Natural killer cell (primary cell): Measurements from ENCODE around the gene UCN3. TPM values are rescaled to one million over a fixed set of nuclear protein-coding genes. Genes with fewer than 3 reads are reported as not detected.

Experiments
- ATAC-seq, 3 donors: fragments of 150-1000 bp in 2 of 3; fragments of 200-7000 bp in 1 of 3; cut with Tn5 transposase; 1 replicate in 1 of 3; 2 replicates in 2 of 3; pipeline ENCODE4 v1.10.0; 2021; ENCODE audit warnings: mild to moderate bottlenecking in 2 of 3, moderate library complexity in 2 of 3
- DNase-seq, 2 donors: peaks; one replicate each; pipeline versions ENCODE4 v3.0.0 to v3.0.0-alpha.2; 2013 to 2021; ENCODE audit warnings: mixed read lengths in 1 of 2
- H3K27ac ChIP-seq: one replicate; pipeline ENCODE4 v1.5.1; 2013; ENCODE audit warnings: mild to moderate bottlenecking, low read length
- H3K27me3 ChIP-seq: one replicate; pipeline ENCODE4 v1.6.1; 2013; ENCODE audit warnings: low read length; ENCODE audit not compliant: control insufficient read depth, insufficient read depth
- H3K36me3 ChIP-seq: one replicate; pipeline ENCODE4 v1.6.1; 2013; ENCODE audit warnings: low read length; ENCODE audit not compliant: control insufficient read depth, insufficient read depth
- H3K4me1 ChIP-seq: one replicate; pipeline ENCODE4 v1.6.1; 2013; ENCODE audit warnings: low read length; ENCODE audit not compliant: control insufficient read depth, insufficient read depth
- H3K4me3 ChIP-seq: one replicate; pipeline ENCODE4 v1.5.1; 2013; ENCODE audit warnings: low read length
- H3K9me3 ChIP-seq: one replicate; pipeline ENCODE4 v1.6.1; 2013; ENCODE audit warnings: low read length; ENCODE audit not compliant: control insufficient read depth, insufficient read depth
- H3K27ac Mint-ChIP-seq, 2 donors: one replicate each; pipeline ENCODE4 v1.8.0; 2022; ENCODE audit warnings: mild to moderate bottlenecking in 2 of 2, mixed read lengths in 2 of 2, moderate library complexity in 1 of 2
- H3K27me3 Mint-ChIP-seq, 2 donors: one replicate each; pipeline ENCODE4 v1.8.0; 2022; ENCODE audit warnings: low read depth in 2 of 2, mixed read lengths in 2 of 2
- H3K36me3 Mint-ChIP-seq: one replicate; pipeline ENCODE4 v1.8.0; 2022; ENCODE audit warnings: mixed read lengths
- H3K4me1 Mint-ChIP-seq, 2 donors: one replicate each; pipeline ENCODE4 v1.8.0; 2022; ENCODE audit warnings: mixed read lengths in 2 of 2
- H3K4me3 Mint-ChIP-seq: one replicate; pipeline ENCODE4 v1.8.0; 2022; ENCODE audit warnings: mild to moderate bottlenecking, moderate library complexity, mixed read lengths
- H3K9me3 Mint-ChIP-seq, 2 donors: one replicate each; pipeline ENCODE4 v1.8.0; 2022; ENCODE audit warnings: mixed read lengths in 2 of 2
- WGBS: methylation state at CpG from one replicate; pipeline ENCODE4 v1.1.7; 2013; ENCODE audit warnings: missing lambda C conversion rate; ENCODE audit not compliant: insufficient coverage; 5-methylcytosine and 5-hydroxymethylcytosine counted together
- intact Hi-C: fragments of 100-400 bp; cut with micrococcal nuclease; formaldehyde crosslinking; loops from one replicate; pipeline ENCODE4 v1.14.2; 2022
- total RNA-seq, 4 donors: library from RNA; stranded (reverse); fragments of 120-200 nt in 1 of 4; gene quantifications; one replicate each; pipeline versions ENCODE4 v1.2.3 to v1.2.4, GENCODE V29; 2013 to 2022
- TF ChIP-seq, protein P1 (sequence below): fragments of 200-600 bp; IDR thresholded peaks from one replicate; pipeline ENCODE4 v1.8.0; 2022; ENCODE audit warnings: antibody characterized with exemption

Gene UCN3
- total RNA-seq, 3 donors from 2014 or later (not counting 1 experiment from before 2014, with no cell fraction given) = not detected

DNA sequence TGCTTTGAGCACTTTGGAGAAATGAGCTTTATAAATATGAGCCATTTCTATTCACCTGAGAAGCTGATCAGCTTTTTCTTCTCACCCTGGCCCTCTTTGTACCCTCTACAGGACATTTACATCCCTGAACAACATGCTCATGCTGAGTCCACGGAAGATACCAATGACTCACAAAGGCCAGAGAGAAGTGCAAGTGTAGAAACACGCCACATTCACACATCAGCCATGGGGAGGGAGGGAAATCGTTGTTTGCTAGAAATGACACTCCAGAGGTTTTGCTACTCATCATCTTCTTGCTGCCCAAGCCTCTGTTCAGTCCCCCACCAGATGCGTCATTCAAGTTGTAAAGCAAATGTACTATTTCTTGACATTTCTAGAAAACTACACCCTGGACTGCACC is 2.8 kb upstream of the UCN3 start:
- Mint-ChIP-seq H3K27ac (peak overlapping the region in 1 of 2 donors; percentile 42), H3K36me3 (no peaks in the 10 kb centered on the region), H3K9me3 (no peaks in the 10 kb centered on the region), H3K4me1 (peaks cover 6 to 32% of the 10 kb centered on the region in 2 donors), H3K4me3 (no peak overlapping the region), H3K27me3 (peaks cover 0 to 15% of the 10 kb centered on the region in 2 donors)
- 73% methylated on average over 4 of the region's 4 CpGs for WGBS
- Histone ChIP-seq H3K4me1 (no peaks in the 10 kb centered on the region), H3K9me3 (no peaks in the 10 kb centered on the region), H3K4me3 (no peak overlapping the region), H3K27ac (no peak overlapping the region), H3K27me3 (no peaks in the 10 kb centered on the region), H3K36me3 (no peaks in the 10 kb centered on the region)
- intact Hi-C loops = no loop called here
- no peak for DNase-seq
- ATAC-seq = peak in 1 of 3 donors; percentile 64
- TF ChIP-seq, protein P1, sequence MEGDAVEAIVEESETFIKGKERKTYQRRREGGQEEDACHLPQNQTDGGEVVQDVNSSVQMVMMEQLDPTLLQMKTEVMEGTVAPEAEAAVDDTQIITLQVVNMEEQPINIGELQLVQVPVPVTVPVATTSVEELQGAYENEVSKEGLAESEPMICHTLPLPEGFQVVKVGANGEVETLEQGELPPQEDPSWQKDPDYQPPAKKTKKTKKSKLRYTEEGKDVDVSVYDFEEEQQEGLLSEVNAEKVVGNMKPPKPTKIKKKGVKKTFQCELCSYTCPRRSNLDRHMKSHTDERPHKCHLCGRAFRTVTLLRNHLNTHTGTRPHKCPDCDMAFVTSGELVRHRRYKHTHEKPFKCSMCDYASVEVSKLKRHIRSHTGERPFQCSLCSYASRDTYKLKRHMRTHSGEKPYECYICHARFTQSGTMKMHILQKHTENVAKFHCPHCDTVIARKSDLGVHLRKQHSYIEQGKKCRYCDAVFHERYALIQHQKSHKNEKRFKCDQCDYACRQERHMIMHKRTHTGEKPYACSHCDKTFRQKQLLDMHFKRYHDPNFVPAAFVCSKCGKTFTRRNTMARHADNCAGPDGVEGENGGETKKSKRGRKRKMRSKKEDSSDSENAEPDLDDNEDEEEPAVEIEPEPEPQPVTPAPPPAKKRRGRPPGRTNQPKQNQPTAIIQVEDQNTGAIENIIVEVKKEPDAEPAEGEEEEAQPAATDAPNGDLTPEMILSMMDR = no peak

DNA sequence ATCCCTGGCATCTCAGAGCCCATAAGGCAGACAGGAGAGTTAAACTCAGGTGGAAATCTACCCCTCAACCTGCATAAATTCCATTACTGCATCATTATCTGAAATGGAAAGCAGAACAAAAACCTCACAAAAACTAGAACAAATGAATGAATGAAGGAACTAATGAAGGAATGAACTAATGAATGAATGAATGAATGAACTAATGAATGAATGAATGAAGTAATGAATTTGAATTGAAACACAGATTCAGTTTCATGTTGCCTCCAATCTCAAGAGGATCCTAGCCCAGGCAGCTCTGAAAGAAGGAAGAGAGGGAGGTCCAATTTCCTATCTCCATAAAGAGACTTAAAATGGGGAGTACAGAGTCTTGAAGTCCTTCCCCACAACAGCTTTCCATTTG is 1.9 kb upstream of the UCN3 start:
- Mint-ChIP-seq H3K36me3 (no peaks in the 10 kb centered on the region), H3K4me3 (no peak overlapping the region)
- intact Hi-C loops = no loop called here

DNA sequence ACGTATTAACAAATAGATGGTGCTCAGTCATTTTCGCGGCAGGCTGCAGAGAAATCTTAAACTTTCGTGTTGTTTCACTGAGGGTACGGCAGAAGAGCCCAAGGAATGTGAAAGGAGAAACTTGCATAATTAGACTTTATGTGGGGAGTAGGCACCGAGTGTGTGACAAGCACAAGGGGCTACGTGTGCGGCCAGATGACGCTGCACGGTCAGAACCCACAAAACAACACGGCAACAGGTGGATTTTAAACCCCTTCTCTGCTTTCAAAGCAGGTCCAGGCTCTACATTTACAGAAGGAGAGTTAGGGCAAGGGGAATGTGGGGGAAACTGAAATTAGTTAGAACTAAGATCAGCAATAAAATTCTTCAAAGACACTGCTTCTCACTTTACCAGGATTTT is 392 bp upstream of the UCN3 start:
- Mint-ChIP-seq H3K36me3 (no peaks in the 10 kb centered on the region), H3K9me3 (no peaks in the 10 kb centered on the region), H3K4me3 (no peak overlapping the region), H3K27ac (no peak overlapping the region), H3K27me3 (no peaks in the 10 kb centered on the region), H3K4me1 (peaks cover 12 to 38% of the 10 kb centered on the region in 2 donors)
- ATAC-seq (no peak), DNase-seq (no peak)
- TF ChIP-seq, protein P1 = no peak
- Histone ChIP-seq H3K36me3 (no peaks in the 10 kb centered on the region), H3K4me3 (no peak overlapping the region), H3K4me1 (no peaks in the 10 kb centered on the region), H3K27ac (no peak overlapping the region), H3K27me3 (no peaks in the 10 kb centered on the region), H3K9me3 (no peaks in the 10 kb centered on the region)
- intact Hi-C loops = no loop called here
- 95% methylated on average over 11 of the region's 11 CpGs for WGBS

More for the DNA sequence above, 1.9 kb upstream of the UCN3 start:
- H3K27ac Mint-ChIP-seq = no peak overlapping the region
- H3K27me3 ChIP-seq = no peaks in the 10 kb centered on the region
- no peaks in the 10 kb centered on the region for H3K36me3 ChIP-seq
- no peak overlapping the region for H3K27ac ChIP-seq
- H3K27me3 Mint-ChIP-seq = peaks cover 0 to 7% of the 10 kb centered on the region in 2 donors
- no peak overlapping the region for H3K4me3 ChIP-seq
- no peaks in the 10 kb centered on the region for H3K9me3 ChIP-seq
- TF ChIP-seq, protein P1 = no peak
- H3K4me1 Mint-ChIP-seq = peaks cover 11 to 38% of the 10 kb centered on the region in 2 donors
- H3K9me3 Mint-ChIP-seq = no peaks in the 10 kb centered on the region
- ATAC-seq (no peak), DNase-seq (no peak)
- H3K4me1 ChIP-seq = no peaks in the 10 kb centered on the region

DNA sequence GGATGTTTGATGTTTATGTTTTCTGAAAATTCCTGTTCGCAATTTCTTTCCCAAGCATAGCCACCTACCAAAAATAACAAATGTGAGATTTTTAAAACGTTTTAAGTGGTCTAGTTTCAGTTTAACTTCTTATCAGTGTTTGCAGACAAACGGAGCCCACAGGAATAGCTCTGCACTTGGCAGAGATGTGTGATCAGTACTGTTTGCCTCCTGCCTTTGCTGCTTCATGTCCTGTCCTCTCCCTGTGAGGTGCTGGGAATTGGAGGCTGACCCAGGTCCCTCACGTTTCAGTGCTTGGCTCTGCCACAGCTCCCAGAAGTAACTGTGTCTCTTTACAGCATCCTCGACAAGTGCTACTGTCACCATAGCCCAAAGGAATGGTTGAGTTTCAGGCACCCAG is 1.2 kb downstream of the UCN3 start:
- no peak overlapping the region for H3K4me3 Mint-ChIP-seq
- H3K4me1 Mint-ChIP-seq = peaks cover 17 to 42% of the 10 kb centered on the region in 2 donors
- DNase-seq (no peak), ATAC-seq (no peak)
- Histone ChIP-seq H3K27me3 (no peaks in the 10 kb centered on the region), H3K27ac (no peak overlapping the region), H3K4me3 (no peak overlapping the region), H3K9me3 (no peaks in the 10 kb centered on the region), H3K4me1 (no peaks in the 10 kb centered on the region), H3K36me3 (no peaks in the 10 kb centered on the region)
- no peaks in the 10 kb centered on the region for H3K36me3 Mint-ChIP-seq
- TF ChIP-seq, protein P1 = no peak
- H3K27me3 Mint-ChIP-seq = no peaks in the 10 kb centered on the region
- intact Hi-C loops = no loop called here
- 30% methylated on average over 4 of the region's 5 CpGs for WGBS
- no peak overlapping the region for H3K27ac Mint-ChIP-seq
- peaks cover 0 to 11% of the 10 kb centered on the region in 2 donors for H3K9me3 Mint-ChIP-seq
